ENCODE results near the gene GPR39.

DNA sequence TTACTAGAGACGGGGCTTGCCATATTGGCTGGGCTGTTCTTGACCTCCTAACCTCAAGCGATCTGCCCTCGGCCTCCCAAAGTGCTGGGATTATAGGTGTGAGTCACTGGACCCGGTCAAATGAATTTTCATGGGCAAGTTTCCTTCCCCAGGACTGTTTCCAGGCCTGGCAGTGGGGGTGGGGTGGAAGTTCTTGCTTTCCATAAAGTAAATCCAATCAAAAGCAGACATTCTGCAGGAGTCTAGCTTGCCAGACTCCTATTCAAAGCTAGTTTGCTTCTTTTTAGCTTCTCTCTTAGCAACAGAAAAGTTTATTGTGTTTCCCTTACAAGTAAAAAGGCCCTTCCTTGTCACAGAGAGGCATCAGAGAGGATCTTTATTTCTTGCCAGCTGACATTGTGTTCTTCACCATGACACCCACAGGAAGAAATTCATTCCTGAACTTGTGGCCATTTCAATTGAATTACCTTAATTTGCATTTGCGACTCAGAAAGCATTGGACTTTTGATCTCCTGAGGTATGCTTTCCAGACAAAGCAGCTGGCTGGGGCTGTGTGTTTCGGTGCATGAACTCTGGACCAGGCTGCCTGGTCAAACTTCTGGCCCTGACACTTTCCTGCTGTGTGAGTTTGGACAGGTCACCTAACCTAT is 215.5 kb downstream of the GPR39 start:
- TF ChIP-seq EP300 (IDR thresholded peaks at IDR 0.05) (no peak), POLR2A (IDR thresholded peaks at IDR 0.05) (no peak)
- TF ChIP-seq, protein P1, sequence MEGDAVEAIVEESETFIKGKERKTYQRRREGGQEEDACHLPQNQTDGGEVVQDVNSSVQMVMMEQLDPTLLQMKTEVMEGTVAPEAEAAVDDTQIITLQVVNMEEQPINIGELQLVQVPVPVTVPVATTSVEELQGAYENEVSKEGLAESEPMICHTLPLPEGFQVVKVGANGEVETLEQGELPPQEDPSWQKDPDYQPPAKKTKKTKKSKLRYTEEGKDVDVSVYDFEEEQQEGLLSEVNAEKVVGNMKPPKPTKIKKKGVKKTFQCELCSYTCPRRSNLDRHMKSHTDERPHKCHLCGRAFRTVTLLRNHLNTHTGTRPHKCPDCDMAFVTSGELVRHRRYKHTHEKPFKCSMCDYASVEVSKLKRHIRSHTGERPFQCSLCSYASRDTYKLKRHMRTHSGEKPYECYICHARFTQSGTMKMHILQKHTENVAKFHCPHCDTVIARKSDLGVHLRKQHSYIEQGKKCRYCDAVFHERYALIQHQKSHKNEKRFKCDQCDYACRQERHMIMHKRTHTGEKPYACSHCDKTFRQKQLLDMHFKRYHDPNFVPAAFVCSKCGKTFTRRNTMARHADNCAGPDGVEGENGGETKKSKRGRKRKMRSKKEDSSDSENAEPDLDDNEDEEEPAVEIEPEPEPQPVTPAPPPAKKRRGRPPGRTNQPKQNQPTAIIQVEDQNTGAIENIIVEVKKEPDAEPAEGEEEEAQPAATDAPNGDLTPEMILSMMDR (IDR thresholded peaks at IDR 0.05) = no peak
